Stimulated activated CD8-positive, alpha-beta memory T cell treated with anti-CD3 and anti-CD28 coated beads, Interleukin-12 subunit alpha, Interleukin-12 subunit beta, amount 100 ng/mL, for 4 hours (primary cell): ENCODE measurements around the gene CROCC2.

Experiments
- DNase-seq: peaks from one replicate; pipeline ENCODE4 v3.0.0-alpha.2; 2020; ENCODE audit warnings: low read depth

CROCC2 gene

DNA sequence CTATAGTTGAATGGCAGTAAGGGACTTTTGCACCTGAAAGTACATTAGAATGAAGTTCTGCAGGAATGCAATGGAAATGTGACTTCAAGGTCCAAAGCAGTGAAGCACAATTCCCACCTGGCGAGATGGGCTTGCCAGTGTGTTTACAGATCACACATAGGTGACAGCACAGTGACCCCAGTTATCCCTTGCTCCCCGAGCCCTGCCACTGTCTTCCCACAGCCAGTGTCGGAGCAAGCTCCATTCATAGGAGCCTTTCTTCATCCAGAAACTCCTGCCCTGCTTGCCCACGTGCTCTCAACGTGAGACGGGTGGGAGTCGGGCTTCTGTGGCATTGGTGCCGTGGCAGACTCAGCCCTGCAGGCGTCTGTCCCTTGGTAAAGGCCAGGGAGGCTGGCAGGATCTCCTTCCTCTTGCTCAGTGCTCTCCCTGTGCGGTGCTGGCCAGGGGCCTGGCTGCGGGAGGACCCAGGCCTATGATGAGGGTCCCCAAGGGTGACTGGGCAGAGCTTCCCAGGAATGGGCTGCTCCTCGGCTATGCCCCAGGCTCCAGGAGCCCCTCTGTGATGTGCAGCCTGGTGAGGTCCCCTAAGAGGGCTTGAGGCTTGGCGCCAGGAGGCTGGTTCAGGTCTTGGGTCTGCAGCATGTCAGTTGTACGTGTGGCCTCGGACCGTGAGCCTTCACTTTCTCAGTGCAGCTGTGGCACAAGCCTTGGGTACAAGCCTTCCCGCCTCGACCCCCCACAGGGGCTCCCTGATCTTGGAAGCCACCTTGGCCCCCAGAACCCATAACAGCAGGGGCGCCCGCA is 132.4 kb downstream of the CROCC2 start:
- DNase-seq, result no peak

DNA sequence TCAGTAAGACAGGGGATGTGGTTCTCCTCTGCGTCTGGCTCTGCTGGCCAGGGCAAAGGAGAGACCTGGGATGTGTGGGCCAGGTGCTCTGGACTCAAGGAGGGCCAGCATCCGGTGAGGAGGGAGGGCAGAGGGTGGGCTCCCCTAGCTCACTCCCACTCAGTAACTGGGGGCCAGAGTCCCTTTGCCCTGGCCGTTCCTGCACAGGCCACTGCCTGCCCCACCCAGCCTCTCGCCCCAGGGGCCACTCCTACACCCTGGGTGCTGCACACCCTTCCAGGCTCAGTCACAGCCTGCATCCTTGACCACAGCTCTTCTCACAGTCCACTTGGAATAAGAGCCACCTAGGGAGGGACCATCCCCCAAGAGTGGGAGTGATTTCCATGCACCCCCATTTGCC is 133.3 kb downstream of the CROCC2 start:
- DNase-seq, result no peak

DNA sequence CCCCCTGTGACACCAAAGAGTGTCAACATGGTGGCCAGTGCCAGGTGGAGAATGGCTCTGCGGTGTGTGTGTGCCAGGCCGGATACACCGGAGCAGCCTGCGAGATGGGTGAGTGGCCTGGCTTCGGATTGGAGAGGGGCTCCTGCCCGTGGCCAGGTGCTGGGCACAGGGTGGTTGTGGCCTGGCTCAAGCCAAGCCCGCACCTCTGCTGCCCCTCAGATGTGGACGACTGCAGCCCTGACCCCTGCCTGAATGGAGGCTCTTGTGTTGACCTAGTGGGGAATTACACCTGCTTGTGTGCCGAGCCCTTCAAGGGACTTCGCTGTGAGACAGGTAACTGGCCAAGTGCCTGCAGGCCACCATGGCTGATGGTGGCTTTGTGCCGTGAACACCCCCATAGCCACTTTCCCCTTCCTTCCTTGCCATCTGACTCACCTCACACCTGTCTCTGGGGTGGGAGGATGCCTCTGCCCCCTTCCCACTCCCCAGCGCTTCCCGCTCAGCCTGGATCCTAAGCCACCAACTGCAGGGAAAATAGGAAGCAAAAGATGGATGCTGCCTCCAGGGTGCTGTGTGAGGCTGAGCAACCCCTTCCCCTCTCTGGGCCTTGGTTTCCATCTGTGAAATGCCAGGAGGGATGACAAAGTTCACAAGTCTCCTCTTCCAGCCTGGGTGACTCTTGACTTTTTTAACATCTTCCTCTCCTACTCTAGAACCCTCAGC is 134.1 kb downstream of the CROCC2 start:
- DNase-seq, result no peak

DNA sequence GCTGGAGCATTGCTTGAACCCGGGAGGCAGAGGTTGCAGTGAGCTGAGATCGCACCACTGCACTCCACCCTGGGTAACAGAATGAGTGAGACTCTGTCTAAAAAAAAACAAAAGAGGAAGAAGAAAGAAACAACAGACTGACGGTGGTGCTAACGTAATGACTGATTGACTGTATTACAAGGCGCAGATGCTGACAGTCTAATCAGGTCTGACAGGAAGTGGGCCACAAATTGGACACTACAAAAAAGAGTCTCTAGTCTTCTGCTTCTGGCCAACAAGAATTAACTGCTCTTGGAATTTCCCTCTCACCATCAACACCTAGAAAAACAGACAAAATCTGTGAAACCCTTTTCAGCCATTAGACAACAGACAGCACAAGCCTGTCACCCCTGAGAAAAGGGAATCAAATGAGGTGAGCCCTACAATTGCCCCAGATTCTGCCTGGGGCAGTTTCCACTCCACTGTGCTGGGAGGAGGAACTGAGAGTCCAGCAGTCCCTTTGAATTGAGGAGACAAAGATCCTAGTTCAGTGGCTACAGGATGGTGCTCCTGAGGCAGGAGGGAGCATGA is 135.5 kb downstream of the CROCC2 start:
- no peak for DNase-seq
